SK-N-SH (cell line): Measurements from ENCODE around the gene UNC5B. TPM values are rescaled to one million over a fixed set of nuclear protein-coding genes. Genes with fewer than 3 reads are reported as not detected.

ENCODE experiments used
- CTCF ChIA-PET: fragments of 300-600, 350-600 bp; formaldehyde crosslinking; extraction: SDS; loops from one replicate; lab custom pipeline; 2021; lab: Yijun Ruan, JAX
- POLR2A ChIA-PET: fragments of 350-600 bp; sonication (Branson Sonifier 250); formaldehyde crosslinking; extraction: SDS; loops from one replicate; lab custom pipeline; 2020; ENCODE audit warnings: antibody characterized with exemption, inconsistent platforms; lab: Yijun Ruan, JAX
- DNase-seq: peaks from one replicate; pipeline ENCODE4 v3.0.0; 2012
- H2AFZ ChIP-seq: fragments of 200-600 bp; sonication (generic); 2 replicates; pipeline ENCODE4 v1.8.1; 2016; ENCODE audit warnings: antibody characterized with exemption, mild to moderate bottlenecking, low read depth
- H3F3A ChIP-seq: fragments of 200-600 bp; sonication (generic); replicated peaks from 2 replicates; pipeline ENCODE3; 2016; ENCODE audit warnings: antibody characterized with exemption, mild to moderate bottlenecking; ENCODE audit not compliant: insufficient read depth
- H3K27ac ChIP-seq, 2 experiments: fragments of 200-500 bp in 1 of 2; fragments of 200-600 bp in 1 of 2; sonication (Bioruptor generic) in 1 of 2; sonication (generic), shearing (Covaris generic) in 1 of 2; 2 replicates each; pipeline versions ENCODE4 v1.5.1 to v1.6.1; 2014 to 2016; ENCODE audit warnings: low read depth in 2 of 2, inconsistent platforms in 1 of 2, low read length in 1 of 2, mild to moderate bottlenecking in 1 of 2, mixed read lengths in 1 of 2
- H3K27me3 ChIP-seq: fragments of 200-600 bp; sonication (generic), shearing (Covaris generic); 2 replicates; pipeline ENCODE4 v1.6.1; 2016; ENCODE audit warnings: mixed run types; ENCODE audit not compliant: insufficient read depth
- H3K36me3 ChIP-seq, 2 experiments: fragments of 200-500 bp in 1 of 2; fragments of 200-600 bp in 1 of 2; sonication (Bioruptor generic) in 1 of 2; sonication (generic) in 1 of 2; replicated peaks in 1 of 2; 2 replicates each; pipeline versions ENCODE3 to v1.5.1; 2014 to 2016; ENCODE audit warnings: low read length in 1 of 2, mild to moderate bottlenecking in 1 of 2; ENCODE audit not compliant: insufficient read depth in 2 of 2, control insufficient read depth in 1 of 2
- H3K4me1 ChIP-seq, 2 experiments: fragments of 200-500 bp in 1 of 2; fragments of 200-600 bp in 1 of 2; sonication (Bioruptor generic) in 1 of 2; sonication (generic), shearing (Covaris generic) in 1 of 2; 2 replicates each; pipeline versions ENCODE4 v1.5.1 to v1.6.1; 2014 to 2016; ENCODE audit warnings: low read depth in 1 of 2, low read length in 1 of 2, mixed run types in 1 of 2; ENCODE audit not compliant: insufficient read depth in 2 of 2, control insufficient read depth in 1 of 2
- H3K4me2 ChIP-seq: fragments of 200-600 bp; sonication (generic), shearing (Covaris generic); 2 replicates; pipeline ENCODE4 v1.6.1; 2017; ENCODE audit warnings: mixed run types
- H3K4me3 ChIP-seq, 2 experiments: fragments of 200-500 bp in 1 of 2; fragments of 200-600 bp in 1 of 2; sonication (Bioruptor generic) in 1 of 2; sonication (generic), shearing (Covaris generic) in 1 of 2; 2 replicates each; pipeline versions ENCODE4 v1.5.1 to v1.8.1; 2014 to 2016; ENCODE audit warnings: low read depth in 2 of 2, inconsistent platforms in 1 of 2, low read length in 1 of 2, mild to moderate bottlenecking in 1 of 2, mixed read lengths in 1 of 2, moderate library complexity in 1 of 2
- H3K79me2 ChIP-seq: fragments of 200-600 bp; sonication (generic); 2 replicates; pipeline ENCODE4 v1.8.1; 2017; ENCODE audit warnings: mild to moderate bottlenecking; ENCODE audit not compliant: insufficient read depth
- H3K9ac ChIP-seq: fragments of 200-600 bp; sonication (generic); 2 replicates; pipeline ENCODE4 v1.6.1; 2017; ENCODE audit warnings: mixed run types
- H3K9me2 ChIP-seq: fragments of 200-600 bp; sonication (generic); 2 replicates; pipeline ENCODE4 v1.6.1; 2017; ENCODE audit warnings: mixed run types
- H3K9me3 ChIP-seq: fragments of 200-600 bp; sonication (generic); 2 replicates; pipeline ENCODE4 v1.6.1; 2017; ENCODE audit warnings: mixed run types, mild to moderate bottlenecking, moderate library complexity
- H4K20me1 ChIP-seq: fragments of 200-600 bp; sonication (generic); 2 replicates; pipeline ENCODE4 v1.6.1; 2017; ENCODE audit warnings: mild to moderate bottlenecking, mixed run types; ENCODE audit not compliant: insufficient read depth
- CTCF ChIP-seq: fragments of 200-600 bp; sonication (generic); IDR thresholded peaks from 2 replicates; pipeline ENCODE4 v1.6.1; 2017; ENCODE audit warnings: antibody characterized with exemption, mild to moderate bottlenecking, moderate library complexity
- FOXM1 ChIP-seq: IDR thresholded peaks from 2 replicates; pipeline ENCODE4 v1.4.0; 2012; ENCODE audit warnings: low read depth, mild to moderate bottlenecking
- JUND ChIP-seq: IDR thresholded peaks from 2 replicates; pipeline ENCODE4 v1.4.0; 2012
- MAX ChIP-seq: IDR thresholded peaks from 2 replicates; pipeline ENCODE4 v1.4.0; 2012; ENCODE audit warnings: low read depth
- PBX3 ChIP-seq: IDR thresholded peaks from 2 replicates; pipeline ENCODE4; 2012
- POLR2AphosphoS5 ChIP-seq: IDR thresholded peaks from 2 replicates; pipeline ENCODE4 v1.6.1; 2012; ENCODE audit warnings: low read depth, low read length
- RAD21 ChIP-seq: IDR thresholded peaks from 2 replicates; pipeline ENCODE4 v1.6.1; 2012; ENCODE audit warnings: mild to moderate bottlenecking, low read length
- RCOR1 ChIP-seq: fragments of 150-350 bp; IDR thresholded peaks from 2 replicates; pipeline ENCODE4 v1.6.1; 2017; ENCODE audit warnings: antibody characterized with exemption, low read length
- REST ChIP-seq: IDR thresholded peaks from 2 replicates; pipeline ENCODE4 v1.6.1; 2012; ENCODE audit warnings: mild to moderate bottlenecking, low read depth, low read length, moderate library complexity
- SMC3 ChIP-seq: IDR thresholded peaks from 2 replicates; pipeline ENCODE4 v1.6.1; 2012; ENCODE audit warnings: low read depth, low read length, improper control_type of control experiment
- USF1 ChIP-seq: IDR thresholded peaks from 2 replicates; pipeline ENCODE4 v1.4.0; 2012; ENCODE audit warnings: low read depth, borderline replicate concordance
- WGBS: methylation state at CpG from one replicate; pipeline ENCODE4 v1.1.6; 2017; ENCODE audit warnings: low lambda C conversion rate; 5-methylcytosine and 5-hydroxymethylcytosine counted together
- polyA plus RNA-seq, 3 experiments: library from polyadenylated mRNA; depleted of rRNA; stranded (reverse); fragments of >200 nt; gene quantifications; 2 replicates each; pipeline ENCODE4 v1.2.3, GENCODE V29; 2012

Gene UNC5B
- polyA plus RNA-seq, 1 of the 3 experiments (the other 2 are of a cell fraction): 13.8 TPM

- no peak for TF ChIP-seq REST
- TF ChIP-seq MAX: no peak
- TF ChIP-seq PBX3: no peak
- no peak for TF ChIP-seq FOXM1
Observed at GRCh38 chr10:71284544-71285179, 72.3 kb downstream of the UNC5B start (continued).

GRCh38 chr10:71285180-71285545 lies 72.8 kb downstream of the UNC5B start:
- Histone ChIP-seq H3K4me3 (no peak overlapping the region), H2AFZ (no peak overlapping the region), H3K9ac (no peak overlapping the region), H3K27me3 (no peaks in the 10 kb centered on the region), H3K9me2 (no peaks in the 10 kb centered on the region), H3F3A (no peaks in the 10 kb centered on the region), H4K20me1 (peaks cover 57% of the 10 kb centered on the region), H3K4me1 (peaks cover 0 to 22% of the 10 kb centered on the region in 2 experiments; a peak in 2 of 4 replicates), H3K4me2 (no peak overlapping the region), H3K36me3 (peaks cover 16 to 57% of the 10 kb centered on the region in 2 experiments), H3K79me2 (peaks cover 9% of the 10 kb centered on the region), H3K9me3 (no peaks in the 10 kb centered on the region), H3K27ac (no peak overlapping the region; a peak in 1 of 4 replicates)
- CTCF ChIA-PET: interaction anchor here (0.7 to 9.0 kb wide), 36 partner anchors 8 to 466 kb away, joined by 3 to 104 read pairs (median 5); partner anchors contain the start of gene UNC5B
- POLR2A ChIA-PET: interaction anchor here (1.3 kb wide), 1 partner anchor 44 kb away, joined by 4 read pairs; no protein-coding TSS in a partner anchor
- peak; percentile 85 for DNase-seq
- TF ChIP-seq POLR2AphosphoS5 (no peak), CTCF (peak; percentile 76), USF1 (no peak), JUND (no peak), RCOR1 (no peak), SMC3 (peak; percentile 65), RAD21 (peak; percentile 83)
- 70% methylated on average over 2 of the region's 11 CpGs for WGBS
